Measurements from ENCODE around the gene NEAT1. TPM values are rescaled to one million over a fixed set of nuclear protein-coding genes. Genes with fewer than 3 reads are reported as not detected.
A peak's percentile ranks its signal among the peaks of the same experiment; 100 is the strongest.

Gene NEAT1
- total RNA-seq, 4 donors from 2014 or later: 21.0 to 341 (median 183) TPM

DNA sequence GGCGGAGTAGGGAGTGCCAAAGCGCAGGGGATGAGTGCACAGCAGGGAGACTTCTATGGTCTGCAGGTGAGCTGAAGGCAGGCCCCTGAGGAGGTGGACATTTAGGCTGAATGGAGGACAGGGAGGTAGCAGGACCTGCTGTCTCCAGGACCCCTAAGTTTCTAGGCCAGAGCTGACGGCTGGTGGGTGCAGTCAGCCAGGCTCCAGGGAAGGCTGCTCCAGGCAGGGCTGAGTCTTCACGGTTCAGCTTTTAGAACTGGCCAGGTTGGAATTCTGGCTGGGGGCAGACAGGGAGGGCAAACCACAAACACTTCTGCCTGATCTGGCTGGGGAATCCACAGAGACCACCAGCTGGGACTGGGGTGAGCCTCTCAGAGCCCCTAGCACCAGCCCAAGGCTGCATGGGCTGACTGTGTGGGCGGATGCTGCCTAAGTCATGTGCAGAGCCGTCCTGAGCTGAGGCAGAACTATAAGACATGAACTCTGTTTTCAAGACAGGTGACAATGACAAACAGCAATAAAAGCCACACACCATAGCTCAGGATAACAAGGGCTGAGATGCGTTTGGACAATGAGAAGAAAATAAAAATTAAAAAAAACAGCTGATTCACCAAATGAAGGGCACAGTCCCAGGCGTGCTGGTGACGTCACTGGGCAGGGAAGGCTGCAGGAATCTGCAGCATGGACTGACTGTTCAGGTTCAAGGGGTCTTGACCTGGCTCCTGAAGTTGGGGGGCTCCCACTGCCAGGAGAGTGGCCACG is 65.9 kb downstream of the NEAT1 start:
- H3K4me3 ChIP-seq: peak overlapping the region in 1 of 2 donors; percentile 29
- WGBS, 2 donors (ENCODE audit: low coverage in 1 of 2): 12 to 13% methylated on average over 3 to 8 of the region's 10 CpGs
- no peaks in the 10 kb centered on the region for H3K36me3 ChIP-seq
- H3K27ac ChIP-seq: peak overlapping the region; percentile 96 to 99 (median 98)
- TF ChIP-seq EP300 (IDR thresholded peaks at IDR 0.05) (peak; percentile 31), POLR2A (IDR thresholded peaks at IDR 0.05) (no peak), CTCF (IDR thresholded peaks at IDR 0.05) (no peak), POLR2AphosphoS5 (IDR thresholded peaks at IDR 0.05) (no peak)
- H3K4me1 ChIP-seq: peaks cover 47 to 94% (median 78%) of the 10 kb centered on the region in 3 donors
- H3K27me3 ChIP-seq: no peaks in the 10 kb centered on the region
- H3K9me3 ChIP-seq: no peaks in the 10 kb centered on the region
- ATAC-seq: no peak

GRCh38 chr11:65489035-65489705 is 66.6 kb downstream of the NEAT1 start:
- peak in 1 of 4 experiments; percentile 13 for TF ChIP-seq CTCF (IDR thresholded peaks at IDR 0.05)
- no peak for TF ChIP-seq EP300 (IDR thresholded peaks at IDR 0.05)
- TF ChIP-seq POLR2AphosphoS5 (IDR thresholded peaks at IDR 0.05): peak; percentile 47
- Histone ChIP-seq H3K4me3 (no peak overlapping the region), H3K9me3 (no peaks in the 10 kb centered on the region), H3K27me3 (no peaks in the 10 kb centered on the region), H3K27ac (peak overlapping the region; percentile 96 to 99 (median 98)), H3K4me1 (peaks cover 47 to 96% (median 85%) of the 10 kb centered on the region in 3 donors), H3K36me3 (no peaks in the 10 kb centered on the region)
- ATAC-seq: peak; percentile 28
- 60% methylated on average over 1 of the region's 10 CpGs; no CpG with 5 or more reads in 1 of the 2 donors for WGBS, 2 donors (ENCODE audit: low coverage in 1 of 2)

GRCh38 chr11:65489706-65490320 is 67.2 kb downstream of the NEAT1 start:
- Histone ChIP-seq H3K36me3 (no peaks in the 10 kb centered on the region), H3K4me3 (no peak overlapping the region), H3K27me3 (no peaks in the 10 kb centered on the region), H3K4me1 (peaks cover 49 to 97% (median 91%) of the 10 kb centered on the region in 3 donors), H3K27ac (peak overlapping the region; percentile 96 to 99 (median 98)), H3K9me3 (no peaks in the 10 kb centered on the region)
- WGBS, 2 donors (ENCODE audit: low coverage in 1 of 2): 0 to 11% methylated on average over 1 to 4 of the region's 8 CpGs
- no peak for ATAC-seq
- TF ChIP-seq POLR2A (IDR thresholded peaks at IDR 0.05) (no peak), EP300 (IDR thresholded peaks at IDR 0.05) (no peak), POLR2AphosphoS5 (IDR thresholded peaks at IDR 0.05) (no peak), CTCF (IDR thresholded peaks at IDR 0.05) (no peak)

GRCh38 chr11:65491163-65491465 is 68.5 kb downstream of the NEAT1 start:
- 32% methylated on average over 2 of the region's 3 CpGs; no CpG with 5 or more reads in 1 of the 2 donors for WGBS, 2 donors (ENCODE audit: low coverage in 1 of 2)
- no peak for ATAC-seq
- no peaks in the 10 kb centered on the region for H3K9me3 ChIP-seq
- no peak overlapping the region for H3K4me3 ChIP-seq
- H3K27ac ChIP-seq: peak overlapping the region; percentile 96 to 99 (median 98)
- H3K36me3 ChIP-seq: no peaks in the 10 kb centered on the region
- H3K4me1 ChIP-seq: peaks cover 52 to 97% (median 91%) of the 10 kb centered on the region in 3 donors
- no peak for TF ChIP-seq EP300 (IDR thresholded peaks at IDR 0.05)
- TF ChIP-seq CTCF (IDR thresholded peaks at IDR 0.05): no peak
- TF ChIP-seq POLR2AphosphoS5 (IDR thresholded peaks at IDR 0.05): no peak
- no peaks in the 10 kb centered on the region for H3K27me3 ChIP-seq

Measured in gastroesophageal sphincter (tissue), 4 donors.